Right atrium auricular region (tissue), 2 donors: ENCODE data around the gene PCNX4. TPM values are rescaled to one million over a fixed set of nuclear protein-coding genes. Genes with fewer than 3 reads are reported as not detected.
A peak's percentile ranks its signal among the peaks of the same experiment; 100 is the strongest.

Experiments used
- DNase-seq: peaks from one replicate; pipeline ENCODE4 v3.0.0-alpha.2; 2019; ENCODE audit warnings: low spot score
- H3K27ac ChIP-seq, 2 donors: fragments of 200-600 bp; sonication (generic); 1 replicate in 1 of 2; 2 replicates in 1 of 2; pipeline ENCODE4 v1.5.1; 2016 to 2019
- H3K27me3 ChIP-seq, 2 donors: fragments of 200-600 bp; sonication (generic); one replicate each; pipeline versions ENCODE4 v1.5.1 to v1.6.0; 2017 to 2019
- H3K36me3 ChIP-seq: fragments of 200-600 bp; sonication (generic); one replicate; pipeline ENCODE4 v1.5.1; 2016
- H3K4me1 ChIP-seq, 2 donors: fragments of 200-600 bp; sonication (generic); one replicate each; pipeline versions ENCODE4 v1.5.1 to v1.6.0; 2017 to 2019
- H3K4me3 ChIP-seq, 2 donors: fragments of 200-600 bp; sonication (generic); 1 replicate in 1 of 2; 2 replicates in 1 of 2; pipeline ENCODE4 v1.5.1; 2017 to 2019; ENCODE audit warnings: mild to moderate bottlenecking in 1 of 2, moderate library complexity in 1 of 2
- H3K9me3 ChIP-seq, 2 donors: fragments of 200-600 bp; sonication (generic); one replicate each; pipeline ENCODE4 v1.5.1; 2019
- CTCF ChIP-seq, 2 donors: fragments of 200-600 bp; sonication (generic); IDR thresholded peaks; one replicate each; pipeline ENCODE4 v1.5.1; 2019; ENCODE audit warnings: antibody characterized with exemption in 2 of 2
- total RNA-seq, 2 donors: library from RNA; depleted of rRNA; stranded (reverse); fragments of >200 nt; gene quantifications; one replicate each; pipeline ENCODE4 v1.1.0, GENCODE V29; 2016

PCNX4 gene
- total RNA-seq, 2 donors from 2014 or later: 63.2 to 65.0 TPM

GRCh38 chr14:60189923-60190840 lies 98.5 kb downstream of the PCNX4 start:
- TF ChIP-seq CTCF (IDR thresholded peaks at IDR 0.05): no peak
- no peaks in the 10 kb centered on the region for H3K9me3 ChIP-seq
- H3K36me3 ChIP-seq: no peaks in the 10 kb centered on the region
- DNase-seq: no peak
- no peaks in the 10 kb centered on the region for H3K4me1 ChIP-seq
- no peak overlapping the region for H3K27ac ChIP-seq
- H3K4me3 ChIP-seq: no peak overlapping the region
- H3K27me3 ChIP-seq: no peaks in the 10 kb centered on the region

GRCh38 chr14:60195179-60195810 lies 103.6 kb downstream of the PCNX4 start:
- no peaks in the 10 kb centered on the region for H3K4me1 ChIP-seq
- DNase-seq: no peak
- H3K4me3 ChIP-seq: no peak overlapping the region
- no peaks in the 10 kb centered on the region for H3K36me3 ChIP-seq
- no peaks in the 10 kb centered on the region for H3K27me3 ChIP-seq
- peak in 1 of 2 donors; percentile 32 for TF ChIP-seq CTCF (IDR thresholded peaks at IDR 0.05)
- no peak overlapping the region for H3K27ac ChIP-seq
- H3K9me3 ChIP-seq: peaks cover 0 to 10% of the 10 kb centered on the region in 2 donors

DNA sequence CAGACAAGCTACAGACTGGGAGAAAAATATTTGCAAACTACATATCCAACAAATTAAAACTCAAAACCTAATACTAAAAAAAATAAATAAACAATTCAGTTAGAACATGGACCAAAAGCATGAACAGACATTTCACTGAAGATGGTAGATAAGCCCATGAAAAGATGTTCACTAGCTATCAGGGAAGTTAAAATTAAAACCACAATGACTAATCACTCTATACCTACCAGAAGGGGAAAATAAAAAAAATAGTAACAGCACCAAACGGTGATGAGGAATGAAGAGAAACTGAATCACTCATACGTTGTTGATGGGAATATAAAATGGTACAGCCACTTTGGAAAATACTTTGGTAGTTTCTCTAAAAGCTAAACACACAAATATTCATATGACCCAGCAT lies 104.6 kb downstream of the PCNX4 start:
- H3K4me3 ChIP-seq: no peak overlapping the region
- no peaks in the 10 kb centered on the region for H3K36me3 ChIP-seq
- H3K27me3 ChIP-seq: no peaks in the 10 kb centered on the region
- H3K9me3 ChIP-seq: peaks cover 0 to 13% of the 10 kb centered on the region in 2 donors
- DNase-seq: no peak
- no peak overlapping the region for H3K27ac ChIP-seq
- H3K4me1 ChIP-seq: no peaks in the 10 kb centered on the region
- TF ChIP-seq CTCF (IDR thresholded peaks at IDR 0.05): no peak

GRCh38 chr14:60197629-60198303 lies 106.0 kb downstream of the PCNX4 start:
- Histone ChIP-seq H3K4me3 (no peak overlapping the region), H3K27ac (no peak overlapping the region), H3K36me3 (no peaks in the 10 kb centered on the region), H3K4me1 (no peaks in the 10 kb centered on the region), H3K9me3 (peaks cover 0 to 15% of the 10 kb centered on the region in 2 donors), H3K27me3 (no peaks in the 10 kb centered on the region)
- no peak for TF ChIP-seq CTCF (IDR thresholded peaks at IDR 0.05)
- DNase-seq: no peak

DNA sequence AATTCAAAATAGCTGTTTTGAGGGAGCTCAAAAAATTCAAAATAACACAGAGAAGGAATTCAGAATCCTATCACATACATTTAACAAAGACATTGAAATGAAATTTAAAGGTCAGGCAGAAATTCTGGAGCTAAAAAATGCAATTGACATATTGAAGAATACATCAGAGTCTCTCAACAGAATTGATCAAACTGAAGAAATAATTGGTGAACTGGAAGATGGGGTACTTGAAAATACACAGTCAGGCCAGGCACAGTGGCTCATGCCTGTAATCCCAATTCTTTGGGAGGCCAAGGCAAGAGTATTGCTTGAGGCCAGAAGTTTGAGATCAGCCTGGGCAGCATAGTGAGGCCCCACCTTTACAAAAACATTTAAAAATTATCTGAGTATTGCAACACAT lies 107.6 kb downstream of the PCNX4 start:
- Histone ChIP-seq H3K27me3 (no peaks in the 10 kb centered on the region), H3K36me3 (no peaks in the 10 kb centered on the region), H3K4me1 (peaks cover 0 to 6% of the 10 kb centered on the region in 2 donors), H3K9me3 (peaks cover 0 to 15% of the 10 kb centered on the region in 2 donors), H3K27ac (no peak overlapping the region), H3K4me3 (no peak overlapping the region)
- no peak for TF ChIP-seq CTCF (IDR thresholded peaks at IDR 0.05)
- no peak for DNase-seq
